Retina (tissue), 1 donor: ENCODE measurements around the gene ARNT2.
"Not testable (repeated sequence)": the region's sequence is repeated elsewhere in the genome, so short reads cannot be mapped to it uniquely, and the experiment has no call there.

Experiments used
- DNase-seq: peaks from one replicate; pipeline ENCODE4 v3.0.0-alpha.2; 2016

ARNT2 gene

GRCh38 chr15:80494756-80495155 lies 90.6 kb downstream of the ARNT2 start:
- no peak for DNase-seq

GRCh38 chr15:80495401-80495942 lies 91.3 kb downstream of the ARNT2 start:
- DNase-seq = no peak

GRCh38 chr15:80496096-80496495 lies 91.9 kb downstream of the ARNT2 start:
- DNase-seq = no peak

- no peak for DNase-seq
Observed at GRCh38 chr15:80497221-80497620, 93.0 kb downstream of the ARNT2 start.

GRCh38 chr15:80498652-80499051 lies 94.5 kb downstream of the ARNT2 start:
- DNase-seq = no peak

GRCh38 chr15:80500021-80500420 lies 95.8 kb downstream of the ARNT2 start:
- no peak for DNase-seq

GRCh38 chr15:80501476-80501875 lies 97.3 kb downstream of the ARNT2 start:
- DNase-seq = peak; percentile 32

GRCh38 chr15:80502782-80503181 lies 98.6 kb downstream of the ARNT2 start:
- no peak for DNase-seq

- no peak for DNase-seq
Observed at GRCh38 chr15:80503319-80503952, 99.3 kb downstream of the ARNT2 start.

GRCh38 chr15:80504931-80505330 lies 100.7 kb downstream of the ARNT2 start:
- DNase-seq = no peak

GRCh38 chr15:80506286-80506893 lies 102.2 kb downstream of the ARNT2 start:
- no peak for DNase-seq

GRCh38 chr15:80507131-80507530 lies 102.9 kb downstream of the ARNT2 start:
- no peak for DNase-seq

GRCh38 chr15:80507638-80508316 lies 103.6 kb downstream of the ARNT2 start:
- DNase-seq = no peak

GRCh38 chr15:80508783-80509182 lies 104.6 kb downstream of the ARNT2 start:
- DNase-seq = no peak

- no peak for DNase-seq
Observed at GRCh38 chr15:80509800-80510199, 105.6 kb downstream of the ARNT2 start.

- not testable (repeated sequence) for DNase-seq
Observed at GRCh38 chr15:80510985-80511384, 106.8 kb downstream of the ARNT2 start.

GRCh38 chr15:80512726-80513660 lies 108.8 kb downstream of the ARNT2 start:
- no peak for DNase-seq

- no peak for DNase-seq
Observed at GRCh38 chr15:80514071-80514780, 110.0 kb downstream of the ARNT2 start.

- DNase-seq = no peak
Observed at GRCh38 chr15:80517290-80517689, 113.1 kb downstream of the ARNT2 start.

- DNase-seq = no peak
Observed at GRCh38 chr15:80518522-80518921, 114.3 kb downstream of the ARNT2 start.

- no peak for DNase-seq
Observed at GRCh38 chr15:80523746-80524145, 119.6 kb downstream of the ARNT2 start.

GRCh38 chr15:80525853-80526252 lies 121.7 kb downstream of the ARNT2 start:
- DNase-seq = no peak
